Naive thymus-derived CD8-positive, alpha-beta T cell (primary cell): Measurements from ENCODE around the gene C1R. TPM values are rescaled to one million over a fixed set of nuclear protein-coding genes. Genes with fewer than 3 reads are reported as not detected.
A peak's percentile ranks its signal among the peaks of the same experiment; 100 is the strongest.
"Not testable (repeated sequence)": the region's sequence is repeated elsewhere in the genome, so short reads cannot be mapped to it uniquely, and the experiment has no call there.

Source experiments
- ATAC-seq, 2 donors: fragments of 150-1000 bp; cut with Tn5 transposase in 1 of 2; sonication (Bioruptor Pico), chemical (Tn5 transposase) in 1 of 2; 1 replicate in 1 of 2; 2 replicates in 1 of 2; pipeline ENCODE4 v1.10.0; 2021; ENCODE audit warnings: mild to moderate bottlenecking in 2 of 2, moderate library complexity in 2 of 2
- POLR2A ChIA-PET: fragments of 350-600 bp; sonication (Branson Sonifier 250); formaldehyde crosslinking; loops from one replicate; lab custom pipeline; 2021; ENCODE audit warnings: antibody characterized with exemption; lab: Charles Lee
- DNase-seq, 10 donors: peaks; one replicate each; pipeline versions ENCODE4 v3.0.0 to v3.0.0-alpha.2; 2020 to 2022
- H3K27ac Mint-ChIP-seq, 10 donors: one replicate each; pipeline ENCODE4 v1.8.0; 2020 to 2022; ENCODE audit warnings: mild to moderate bottlenecking in 10 of 10, mixed read lengths in 10 of 10, moderate library complexity in 4 of 10, inconsistent platforms in 1 of 10
- H3K27me3 Mint-ChIP-seq, 5 donors: one replicate each; pipeline ENCODE4 v1.8.0; 2021 to 2022; ENCODE audit warnings: mixed read lengths in 5 of 5
- H3K36me3 Mint-ChIP-seq, 3 donors: one replicate each; pipeline ENCODE4 v1.8.0; 2020 to 2022; ENCODE audit warnings: mixed read lengths in 3 of 3, mild to moderate bottlenecking in 2 of 3, inconsistent platforms in 1 of 3
- H3K4me1 Mint-ChIP-seq, 4 donors: one replicate each; pipeline ENCODE4 v1.8.0; 2021 to 2022; ENCODE audit warnings: mixed read lengths in 4 of 4
- H3K4me3 Mint-ChIP-seq, 10 donors: one replicate each; pipeline ENCODE4 v1.8.0; 2020 to 2022; ENCODE audit warnings: mild to moderate bottlenecking in 10 of 10, mixed read lengths in 10 of 10, moderate library complexity in 6 of 10, inconsistent platforms in 1 of 10
- H3K9me3 Mint-ChIP-seq, 9 donors: one replicate each; pipeline ENCODE4 v1.8.0; 2020 to 2022; ENCODE audit warnings: mixed read lengths in 9 of 9, mild to moderate bottlenecking in 3 of 9, inconsistent platforms in 1 of 9, moderate library complexity in 1 of 9
- polyA plus RNA-seq, 3 donors: library from polyadenylated mRNA; unstranded; fragments of 300-500 nt; fragmentation: Illumina TruSeq; gene quantifications; one replicate each; pipeline ENCODE4 v1.2.3, GENCODE V29; 2021
- total RNA-seq, 8 experiments: library from RNA in 2 of 8; stranded (reverse) in 2 of 8; gene quantifications; one replicate each; pipeline ENCODE4 v1.2.3 and lab custom pipeline; 2021 to 2026

The C1R gene
- total and polyA plus RNA-seq, 5 experiments from 2014 or later: 1.4 to 3.2 (median 1.5) TPM

DNA sequence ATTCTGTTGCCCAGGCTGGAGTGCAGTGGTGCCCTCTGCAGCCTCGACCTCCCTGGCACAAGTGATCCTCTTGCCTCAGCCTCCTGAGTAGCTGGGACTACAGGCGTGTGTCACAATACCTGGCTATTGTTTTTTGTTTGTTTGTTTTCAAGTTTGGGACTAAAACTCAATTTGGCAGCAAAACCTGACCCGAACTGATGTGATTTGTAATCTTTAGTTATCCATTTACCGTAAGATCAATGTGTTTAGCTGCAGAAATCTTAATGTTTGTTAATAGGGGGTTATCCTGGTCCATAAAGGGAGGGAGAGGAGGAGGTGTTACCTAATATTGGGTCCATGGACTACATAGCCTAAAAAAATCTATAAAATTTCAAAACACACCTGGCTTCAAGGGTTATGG, 32.5 kb downstream of the C1R start:
- H3K27ac Mint-ChIP-seq: no peak overlapping the region
- H3K9me3 Mint-ChIP-seq: no peaks in the 10 kb centered on the region
- no peaks in the 10 kb centered on the region for H3K4me1 Mint-ChIP-seq
- ATAC-seq (no peak), DNase-seq (no peak)
- peaks cover 6 to 29% (median 22%) of the 10 kb centered on the region in 5 donors for H3K27me3 Mint-ChIP-seq
- H3K4me3 Mint-ChIP-seq: no peak overlapping the region
- no peaks in the 10 kb centered on the region for H3K36me3 Mint-ChIP-seq
- POLR2A ChIA-PET: no interaction called here

DNA sequence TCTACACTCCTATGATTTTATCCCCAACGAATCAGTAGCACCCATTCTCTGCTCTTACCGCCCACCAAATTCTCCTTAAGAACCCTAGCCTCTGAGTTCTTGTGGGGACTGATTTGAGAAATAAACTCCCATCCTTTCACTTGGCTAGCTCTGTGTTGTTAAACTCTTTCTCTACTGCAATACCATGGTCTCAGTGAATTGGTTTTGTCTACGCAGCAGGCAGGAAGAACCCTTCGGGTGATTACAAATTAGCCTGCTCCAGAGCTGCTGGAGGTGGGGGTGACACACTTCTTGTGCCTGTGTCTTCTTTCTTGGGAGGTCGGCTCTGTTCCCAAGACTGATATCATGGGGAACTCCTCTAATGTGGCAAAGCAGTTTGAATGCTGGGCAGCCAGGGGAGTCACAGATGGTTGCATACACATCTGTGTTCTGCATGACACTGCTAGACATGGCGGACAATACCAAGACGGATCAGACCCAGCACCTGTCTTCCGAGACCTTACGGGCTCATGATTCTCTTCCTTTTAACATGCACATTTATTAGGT, 33.3 kb downstream of the C1R start:
- ATAC-seq (no peak), DNase-seq (no peak)
- H3K4me3 Mint-ChIP-seq: no peak overlapping the region
- H3K9me3 Mint-ChIP-seq: no peaks in the 10 kb centered on the region
- H3K27me3 Mint-ChIP-seq: peaks cover 6 to 29% (median 27%) of the 10 kb centered on the region in 5 donors
- H3K27ac Mint-ChIP-seq: no peak overlapping the region
- POLR2A ChIA-PET: no interaction called here
- no peaks in the 10 kb centered on the region for H3K4me1 Mint-ChIP-seq
- H3K36me3 Mint-ChIP-seq: no peaks in the 10 kb centered on the region

DNA sequence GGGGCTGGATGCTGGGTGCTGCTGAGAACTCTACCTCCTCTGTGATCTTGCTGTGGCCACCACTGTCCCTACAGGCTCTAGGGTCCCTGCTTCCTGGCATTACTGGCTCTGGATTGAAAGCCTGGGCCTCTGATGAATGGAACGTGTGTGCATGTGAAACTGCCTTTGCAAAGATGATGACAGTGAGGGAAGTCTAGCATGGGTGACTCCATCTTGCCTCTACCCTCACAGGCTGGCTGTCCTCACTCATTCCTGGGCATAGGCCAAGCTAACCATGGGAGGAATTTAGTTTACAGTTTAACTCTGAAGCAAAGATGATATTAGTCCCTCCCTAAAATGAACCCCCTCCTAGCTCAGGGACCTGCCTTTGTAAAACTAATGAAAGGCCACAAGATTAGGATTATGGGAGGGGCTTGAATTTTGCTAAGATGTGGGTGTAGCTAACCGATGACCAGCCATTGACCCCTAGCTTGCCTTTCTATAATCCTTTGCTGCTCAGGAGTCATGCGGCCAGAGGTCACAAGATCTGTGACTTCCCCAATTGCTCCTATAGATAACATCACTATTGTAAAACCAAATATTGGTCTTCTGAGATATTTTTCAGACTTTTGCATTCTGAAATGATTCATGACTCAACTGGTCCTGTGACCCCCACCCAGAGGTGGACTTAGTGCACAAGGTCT, 33.9 kb downstream of the C1R start:
- Mint-ChIP-seq H3K27me3 (peaks cover 6 to 29% (median 27%) of the 10 kb centered on the region in 5 donors), H3K4me3 (no peak overlapping the region), H3K36me3 (no peaks in the 10 kb centered on the region), H3K9me3 (no peaks in the 10 kb centered on the region), H3K4me1 (no peaks in the 10 kb centered on the region), H3K27ac (no peak overlapping the region)
- DNase-seq (no peak), ATAC-seq (no peak)
- POLR2A ChIA-PET: no interaction called here

DNA sequence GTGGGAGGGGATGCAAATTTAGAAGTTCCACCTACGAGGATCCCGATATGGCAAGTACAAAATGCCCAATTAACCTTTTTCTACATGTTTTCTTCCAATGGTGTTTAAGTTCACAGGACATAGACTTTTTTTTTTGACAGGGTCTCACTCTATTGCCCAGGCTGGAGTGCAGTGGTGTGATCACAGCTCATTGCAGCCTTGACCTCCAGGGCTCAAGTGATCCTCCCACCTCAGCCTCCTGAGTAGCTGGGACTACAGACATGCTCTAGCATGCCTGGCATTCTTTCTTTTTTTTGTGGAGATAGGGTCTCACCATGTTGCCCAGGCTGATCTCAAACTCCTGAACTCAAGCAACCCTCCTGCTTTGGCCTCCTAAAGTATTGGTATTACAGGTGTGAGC, 36.5 kb downstream of the C1R start:
- H3K4me1 Mint-ChIP-seq, ATAC-seq, H3K27ac Mint-ChIP-seq, H3K4me3 Mint-ChIP-seq, DNase-seq, H3K36me3 Mint-ChIP-seq, H3K9me3 Mint-ChIP-seq, POLR2A ChIA-PET: not testable (repeated sequence)
- H3K27me3 Mint-ChIP-seq: peaks cover 3 to 30% (median 19%) of the 10 kb centered on the region in 5 donors

DNA sequence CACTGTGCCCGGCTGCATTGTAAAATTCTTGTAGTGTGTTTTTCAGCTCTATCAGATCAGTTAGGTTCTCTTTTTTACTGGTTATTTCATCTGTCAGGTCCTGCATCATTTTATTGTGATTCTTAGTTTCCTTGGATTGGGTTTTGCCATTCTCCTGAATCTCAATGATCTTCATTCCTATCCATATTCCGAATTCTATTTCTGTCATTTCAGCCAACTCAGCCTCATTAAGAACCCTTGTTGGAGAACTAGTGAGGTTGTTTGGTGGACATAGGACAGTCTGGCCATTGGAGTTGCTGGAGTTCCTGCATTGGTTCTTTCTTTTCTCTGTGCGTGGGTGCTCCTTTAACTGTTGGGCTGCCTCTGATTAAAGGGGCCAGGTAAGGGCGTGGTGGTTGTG, 37.3 kb downstream of the C1R start:
- H3K4me3 Mint-ChIP-seq: no peak overlapping the region
- H3K27ac Mint-ChIP-seq: no peak overlapping the region
- POLR2A ChIA-PET: no interaction called here
- no peaks in the 10 kb centered on the region for H3K4me1 Mint-ChIP-seq
- no peaks in the 10 kb centered on the region for H3K9me3 Mint-ChIP-seq
- DNase-seq: no peak
- H3K27me3 Mint-ChIP-seq: peaks cover 3 to 24% (median 14%) of the 10 kb centered on the region in 5 donors
- no peak for ATAC-seq
- no peaks in the 10 kb centered on the region for H3K36me3 Mint-ChIP-seq

DNA sequence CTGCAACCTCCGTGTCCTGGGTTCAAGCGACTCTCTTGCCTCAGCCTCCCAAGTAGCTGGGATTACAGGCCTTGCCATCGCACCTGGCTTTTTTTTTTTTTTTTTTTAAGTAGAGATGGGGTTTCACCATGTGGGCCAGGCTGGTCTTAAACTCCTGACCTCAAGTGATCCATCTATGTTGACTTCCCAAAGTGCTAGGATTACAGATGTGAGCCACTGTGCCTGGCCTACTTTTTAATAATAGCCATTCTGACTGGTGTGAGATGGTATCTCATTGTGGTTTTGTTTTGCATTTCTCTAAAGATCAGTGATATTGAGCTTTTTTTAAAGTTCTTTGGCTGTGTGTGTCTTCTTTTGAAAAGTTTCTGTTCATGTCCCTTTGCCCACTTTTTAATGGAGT, 42.3 kb downstream of the C1R start:
- H3K4me3 Mint-ChIP-seq, H3K36me3 Mint-ChIP-seq, POLR2A ChIA-PET, H3K27ac Mint-ChIP-seq, DNase-seq, H3K9me3 Mint-ChIP-seq, ATAC-seq: not testable (repeated sequence)
- Mint-ChIP-seq H3K4me1 (peaks cover 2 to 14% (median 10%) of the 10 kb centered on the region in 4 donors), H3K27me3 (peaks cover 0 to 13% (median 0%) of the 10 kb centered on the region in 5 donors)

DNA sequence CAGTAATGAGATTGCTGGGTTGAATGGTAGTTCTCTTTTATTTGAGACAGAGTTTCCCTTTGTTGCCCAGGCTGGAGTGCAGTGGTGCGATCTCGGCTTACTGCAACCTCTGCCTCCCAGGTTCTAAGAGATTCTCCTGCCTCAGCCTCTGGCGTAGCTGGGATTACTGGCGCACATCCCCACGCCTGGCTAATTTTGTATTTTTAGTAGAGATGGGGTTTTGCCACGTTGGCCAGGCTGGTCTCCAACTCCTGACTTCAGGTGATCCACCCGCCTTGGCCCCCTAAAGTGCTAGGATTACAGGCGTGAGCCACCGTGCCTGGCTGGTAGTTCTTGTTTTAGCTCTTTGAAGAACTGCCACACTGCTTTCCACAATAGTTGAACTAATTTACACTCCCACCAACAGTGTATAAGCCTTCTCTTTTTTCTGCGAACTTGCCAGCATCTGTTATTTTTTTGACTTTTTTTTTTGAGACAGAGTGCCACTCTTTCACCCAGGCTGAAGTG, 42.7 kb downstream of the C1R start:
- H3K4me3 Mint-ChIP-seq, H3K9me3 Mint-ChIP-seq, H3K27ac Mint-ChIP-seq, ATAC-seq, H3K36me3 Mint-ChIP-seq, POLR2A ChIA-PET, DNase-seq: not testable (repeated sequence)
- peaks cover 0 to 11% (median 0%) of the 10 kb centered on the region in 5 donors for H3K27me3 Mint-ChIP-seq
- peaks cover 2 to 14% (median 10%) of the 10 kb centered on the region in 4 donors for H3K4me1 Mint-ChIP-seq

DNA sequence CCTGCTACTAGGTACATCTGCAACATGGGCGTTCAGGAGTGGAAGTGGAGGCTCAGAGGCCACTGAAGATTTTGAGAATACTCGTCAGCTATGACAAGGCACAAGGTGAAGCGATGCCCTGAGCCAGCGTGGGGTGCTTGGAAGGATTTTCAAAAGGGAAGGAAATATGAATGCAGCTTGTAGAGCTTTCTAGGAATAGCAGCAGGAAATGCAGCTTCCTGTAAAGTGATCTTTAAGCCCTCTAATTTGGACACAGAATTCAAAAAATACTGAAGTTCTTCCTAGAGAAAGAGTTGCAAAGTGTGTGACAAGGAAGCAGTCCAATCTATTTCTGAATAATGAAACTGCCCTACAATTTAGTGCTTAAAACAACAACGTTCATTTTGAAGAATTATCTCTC, 44.9 kb downstream of the C1R start:
- peak overlapping the region in 3 of 10 donors; percentile 18 to 62 (median 30) for H3K27ac Mint-ChIP-seq

DNA sequence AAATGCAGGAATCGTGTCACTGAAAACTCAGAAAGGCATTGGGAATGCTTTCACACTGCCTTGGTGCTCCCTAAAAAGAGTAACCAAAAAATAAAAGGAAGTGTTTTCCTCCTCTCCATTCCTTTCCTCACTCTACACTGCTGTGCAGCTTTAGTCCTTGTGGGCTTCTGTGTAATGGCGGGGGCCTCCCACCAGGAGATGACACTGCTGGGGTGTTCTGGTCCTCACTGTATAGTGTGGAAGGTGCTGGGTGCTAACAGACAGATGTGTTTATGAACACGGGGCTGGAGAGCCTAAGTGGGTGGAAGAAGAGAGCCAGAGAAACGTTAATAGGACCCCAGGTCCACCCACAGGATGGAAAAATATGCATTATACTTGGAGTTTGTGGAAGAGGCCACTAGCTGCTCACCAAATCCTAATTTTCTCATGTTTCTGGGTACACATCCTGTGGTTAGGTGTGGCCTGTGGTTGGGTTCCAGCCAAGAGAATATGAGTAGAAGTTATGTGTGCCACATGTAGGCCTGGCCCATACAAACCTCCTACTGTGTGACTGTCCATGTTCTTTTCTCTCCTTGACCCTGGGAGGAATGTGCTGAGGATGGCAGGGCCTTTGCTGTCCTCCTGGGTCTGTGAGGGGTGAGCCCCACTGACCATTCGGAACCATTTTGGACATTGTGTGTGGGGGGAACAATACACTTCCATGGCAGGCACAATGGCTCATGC, 45.7 kb downstream of the C1R start:
- H3K9me3 Mint-ChIP-seq: no peaks in the 10 kb centered on the region

More for the DNA sequence above, 44.9 kb downstream of the C1R start:
- peak overlapping the region in 1 of 10 donors; percentile 9 for H3K4me3 Mint-ChIP-seq
- H3K9me3 Mint-ChIP-seq: no peaks in the 10 kb centered on the region
- no peak for ATAC-seq
- POLR2A ChIA-PET: no interaction called here
- H3K36me3 Mint-ChIP-seq: no peaks in the 10 kb centered on the region
- peaks cover 4 to 14% (median 10%) of the 10 kb centered on the region in 4 donors for H3K4me1 Mint-ChIP-seq
- peaks cover 0 to 5% (median 0%) of the 10 kb centered on the region in 5 donors for H3K27me3 Mint-ChIP-seq
- DNase-seq: no peak

DNA sequence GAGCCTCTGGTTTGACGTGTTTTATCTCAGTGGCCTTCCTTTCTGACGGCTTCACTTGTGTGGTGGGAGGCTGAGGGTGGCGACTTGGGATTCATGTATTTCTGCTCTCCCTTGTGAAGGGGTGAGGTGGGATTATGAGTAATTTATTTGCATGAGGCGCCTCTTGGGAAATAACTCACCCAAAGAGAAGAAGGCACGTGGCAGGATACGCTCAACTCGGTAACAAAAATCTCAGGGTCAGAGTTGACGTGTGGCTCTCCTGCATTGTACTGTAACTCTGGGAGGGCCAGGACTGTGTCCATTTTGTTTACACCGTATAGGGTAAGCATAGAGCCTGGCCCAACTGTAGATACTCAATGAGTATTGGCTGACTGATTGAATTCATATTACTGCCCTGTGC, 46.3 kb downstream of the C1R start:
- no peak for DNase-seq
- no peak for ATAC-seq
- H3K36me3 Mint-ChIP-seq: no peaks in the 10 kb centered on the region
- POLR2A ChIA-PET: no interaction called here
- no peak overlapping the region for H3K27ac Mint-ChIP-seq
- no peaks in the 10 kb centered on the region for H3K27me3 Mint-ChIP-seq
- H3K4me1 Mint-ChIP-seq: peaks cover 4 to 14% (median 10%) of the 10 kb centered on the region in 4 donors
- H3K9me3 Mint-ChIP-seq: no peaks in the 10 kb centered on the region
- H3K4me3 Mint-ChIP-seq: no peak overlapping the region

More for the DNA sequence above, 45.7 kb downstream of the C1R start:
- Mint-ChIP-seq H3K36me3 (no peaks in the 10 kb centered on the region), H3K4me1 (peaks cover 4 to 14% (median 10%) of the 10 kb centered on the region in 4 donors), H3K27me3 (peaks cover 0 to 2% (median 0%) of the 10 kb centered on the region in 5 donors), H3K4me3 (no peak overlapping the region), H3K27ac (peak overlapping the region in 2 of 10 donors; percentile 18 to 50)
- ATAC-seq (no peak), DNase-seq (no peak)
- POLR2A ChIA-PET: no interaction called here

DNA sequence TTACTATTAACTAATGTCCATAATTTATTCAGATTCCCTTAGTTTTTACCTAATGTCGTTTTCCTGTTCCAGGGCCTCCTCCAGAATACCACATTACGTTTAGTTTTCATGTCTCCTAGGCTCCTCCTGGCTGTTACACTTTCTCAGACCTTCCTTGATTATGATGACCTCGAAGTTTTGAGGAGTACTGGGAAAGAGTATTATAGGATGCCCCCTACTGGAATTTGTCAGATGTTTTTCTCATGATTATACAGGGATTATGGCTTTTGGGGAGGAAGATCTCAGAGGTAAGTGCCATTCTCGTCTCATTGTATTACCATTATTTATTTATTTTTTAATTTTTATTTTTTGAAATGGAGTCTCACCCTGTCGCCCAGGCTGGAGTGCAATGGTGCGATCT, 49.4 kb downstream of the C1R start:
- H3K27me3 Mint-ChIP-seq: no peaks in the 10 kb centered on the region
- H3K36me3 Mint-ChIP-seq: no peaks in the 10 kb centered on the region
- ATAC-seq (no peak), DNase-seq (peak in 2 of 10 donors; percentile 6)
- no peaks in the 10 kb centered on the region for H3K9me3 Mint-ChIP-seq
- POLR2A ChIA-PET: no interaction called here
- H3K4me3 Mint-ChIP-seq: no peak overlapping the region
- peak overlapping the region in 1 of 10 donors; percentile 35 for H3K27ac Mint-ChIP-seq
- peaks cover 4 to 11% (median 10%) of the 10 kb centered on the region in 4 donors for H3K4me1 Mint-ChIP-seq

DNA sequence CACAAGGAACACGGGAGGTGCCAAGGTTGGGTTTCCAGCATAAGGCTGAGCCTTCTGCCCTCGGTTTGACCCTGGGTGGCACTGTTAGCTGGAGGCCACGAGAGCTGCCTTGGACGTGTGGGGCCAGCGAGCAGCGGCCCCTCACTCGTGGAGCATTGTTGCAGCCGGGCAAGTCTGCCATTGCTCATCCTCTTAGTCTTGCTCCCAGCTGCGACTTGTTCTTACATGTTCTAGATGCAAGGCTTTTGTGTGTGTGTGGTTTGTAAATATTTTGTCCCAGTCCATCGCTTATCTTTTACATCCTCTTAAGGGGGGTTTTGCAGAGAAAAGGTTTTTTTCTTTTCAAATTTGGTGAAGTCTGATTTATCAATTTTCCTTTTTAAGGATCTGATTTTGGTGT, 52.8 kb downstream of the C1R start:
- Mint-ChIP-seq H3K4me3 (no peak overlapping the region), H3K36me3 (no peaks in the 10 kb centered on the region), H3K27ac (no peak overlapping the region), H3K27me3 (no peaks in the 10 kb centered on the region), H3K4me1 (peaks cover 0 to 2% (median under 1%) of the 10 kb centered on the region in 4 donors), H3K9me3 (no peaks in the 10 kb centered on the region)
- POLR2A ChIA-PET: no interaction called here
- ATAC-seq (no peak), DNase-seq (no peak)

DNA sequence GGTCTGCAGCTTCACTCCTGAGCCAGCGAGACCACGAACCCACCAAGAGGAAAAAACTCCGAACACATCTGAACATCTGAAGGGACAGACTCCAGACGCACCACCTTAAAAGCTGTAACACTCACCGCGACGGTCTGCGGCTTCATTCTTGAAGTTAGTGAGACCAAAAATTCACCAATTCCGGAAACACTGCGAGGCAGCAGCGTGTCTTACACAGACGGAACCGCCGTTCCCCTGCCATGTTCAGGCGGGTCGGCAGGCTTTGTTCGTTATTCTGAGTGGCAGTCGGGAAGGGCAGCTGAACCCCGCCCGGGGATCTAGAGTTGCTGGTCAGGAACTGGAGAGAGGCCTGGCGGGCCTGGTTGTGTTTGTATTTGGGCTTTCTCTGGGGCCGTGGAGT, 53.7 kb downstream of the C1R start:
- ATAC-seq (no peak), DNase-seq (no peak)
- POLR2A ChIA-PET: interaction anchor here (0.6 kb wide), 1 partner anchor 44 kb away, joined by 3 read pairs; no protein-coding TSS in a partner anchor
- Mint-ChIP-seq H3K4me3 (no peak overlapping the region), H3K27me3 (no peaks in the 10 kb centered on the region), H3K9me3 (no peaks in the 10 kb centered on the region), H3K27ac (peak overlapping the region in 1 of 10 donors; percentile 6), H3K4me1 (peaks cover 0 to 2% (median under 1%) of the 10 kb centered on the region in 4 donors), H3K36me3 (no peaks in the 10 kb centered on the region)
